Dermis microvascular lymphatic vessel endothelial cell (primary cell): ENCODE measurements around the gene NOBOX. TPM values are rescaled to one million over a fixed set of nuclear protein-coding genes. Genes with fewer than 3 reads are reported as not detected.
A peak's percentile ranks its signal among the peaks of the same experiment; 100 is the strongest.
"Not testable (repeated sequence)": the region's sequence is repeated elsewhere in the genome, so short reads cannot be mapped to it uniquely, and the experiment has no call there.

Experiments
- DNase-seq, 2 donors: peaks; one replicate each; pipeline versions ENCODE4 v3.0.0 to v3.0.0-alpha.2; 2010; ENCODE audit warnings: low read depth in 2 of 2
- total RNA-seq: library from RNA; depleted of rRNA; stranded (reverse); fragments of >200 nt; gene quantifications from 2 replicates; pipeline ENCODE4 v1.2.1, GENCODE V29; 2014

Gene NOBOX
- total RNA-seq, 1 donor from 2014 or later = not detected

DNA sequence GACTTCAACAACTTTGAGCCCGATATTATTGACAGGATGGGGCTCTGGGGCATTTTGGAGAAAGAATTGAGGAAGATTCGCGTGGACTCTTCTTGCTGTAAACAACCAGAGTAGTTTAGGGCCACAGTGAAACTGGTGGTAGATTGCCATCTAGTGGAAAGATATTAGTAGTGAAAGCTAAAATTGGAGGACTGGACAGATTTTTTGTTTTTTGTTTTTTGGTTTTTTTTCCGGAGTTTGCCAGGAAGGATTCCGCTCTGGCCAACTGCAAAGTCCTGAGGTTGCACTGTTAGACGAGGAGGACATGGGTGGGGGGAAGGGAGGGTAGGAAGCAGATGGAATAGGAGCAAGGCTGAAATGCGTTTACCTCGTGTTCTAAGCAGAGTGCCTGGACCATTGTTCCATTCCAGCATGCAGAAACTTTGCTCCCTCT lies 11.7 kb downstream of the NOBOX start:
- DNase-seq = peak; percentile 42 to 53

DNA sequence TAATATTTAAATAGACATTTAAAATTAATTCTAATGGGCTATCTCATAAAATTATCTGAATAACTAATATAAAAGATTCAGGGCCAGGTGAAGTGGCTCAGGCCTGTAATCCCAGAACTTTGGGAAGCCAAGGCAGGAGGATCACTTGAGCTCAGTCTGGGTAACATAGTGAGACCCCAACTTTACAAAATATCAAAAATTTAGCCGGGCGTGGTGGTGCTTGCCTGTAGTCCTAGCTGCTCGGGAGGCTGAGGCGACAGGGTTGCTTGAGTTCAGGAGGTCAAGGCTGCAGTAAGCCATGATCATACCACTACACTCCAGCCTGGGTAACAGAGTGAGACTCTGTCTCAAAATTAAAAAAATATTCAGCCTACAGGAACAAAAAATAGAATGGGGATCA lies 12.5 kb downstream of the NOBOX start:
- DNase-seq = no peak

DNA sequence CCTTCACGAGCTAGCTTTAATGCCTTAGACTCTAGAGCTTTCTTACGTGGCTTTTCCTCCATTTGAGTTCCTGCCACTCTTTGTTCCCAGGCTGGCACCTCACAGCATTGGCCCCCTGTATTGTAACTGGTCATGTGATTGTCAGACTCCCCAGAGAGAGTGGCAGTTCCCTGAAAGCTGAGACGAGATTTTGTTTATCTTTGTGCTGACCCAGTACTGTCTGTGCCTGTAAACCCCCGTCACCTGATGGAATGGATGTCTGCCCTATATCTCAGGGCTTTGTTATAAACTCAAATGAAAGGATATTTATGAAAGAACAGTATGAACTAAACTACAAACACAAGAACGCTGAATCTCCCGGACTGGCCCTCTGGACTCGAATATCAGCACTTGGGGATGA lies 13.0 kb downstream of the NOBOX start:
- no peak for DNase-seq

DNA sequence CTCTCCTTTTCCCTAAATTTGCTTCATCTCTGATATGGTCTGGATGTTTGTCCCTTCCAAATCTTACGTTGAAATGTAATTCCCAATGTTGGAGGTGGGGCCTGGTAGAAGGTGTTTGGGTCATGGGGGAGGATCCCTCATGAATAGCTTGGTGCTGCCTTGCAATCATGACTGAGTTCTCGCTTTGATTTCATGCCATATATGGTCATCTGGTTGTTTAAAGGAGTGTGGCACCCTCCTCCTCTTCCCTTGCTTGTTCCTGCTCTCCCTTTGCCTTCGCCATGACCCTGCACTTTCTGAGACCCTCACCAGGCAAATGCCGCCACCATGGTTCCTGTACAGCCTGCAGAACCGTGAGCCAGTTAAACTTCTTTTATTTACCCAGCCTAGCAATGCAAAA lies 14.5 kb downstream of the NOBOX start:
- DNase-seq = no peak

DNA sequence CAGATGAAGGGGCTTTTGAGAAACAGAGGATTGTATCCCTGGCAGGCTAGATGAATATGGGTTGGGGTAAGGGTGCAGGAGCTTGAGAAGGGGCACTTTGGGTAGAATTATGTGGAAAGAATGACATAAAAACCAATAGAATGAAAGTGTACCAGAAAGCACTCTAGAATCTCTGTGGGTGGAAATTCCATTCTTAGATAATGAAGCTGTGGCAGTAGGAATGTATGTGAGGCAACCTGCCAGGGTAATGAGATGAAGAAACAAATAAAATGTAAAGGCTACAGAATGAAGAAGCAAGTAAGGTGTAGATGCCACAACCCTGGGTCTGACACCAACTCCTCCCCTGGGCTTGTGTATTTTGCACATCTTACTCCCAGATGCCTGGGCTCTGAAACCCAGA lies 16.8 kb downstream of the NOBOX start:
- no peak for DNase-seq

DNA sequence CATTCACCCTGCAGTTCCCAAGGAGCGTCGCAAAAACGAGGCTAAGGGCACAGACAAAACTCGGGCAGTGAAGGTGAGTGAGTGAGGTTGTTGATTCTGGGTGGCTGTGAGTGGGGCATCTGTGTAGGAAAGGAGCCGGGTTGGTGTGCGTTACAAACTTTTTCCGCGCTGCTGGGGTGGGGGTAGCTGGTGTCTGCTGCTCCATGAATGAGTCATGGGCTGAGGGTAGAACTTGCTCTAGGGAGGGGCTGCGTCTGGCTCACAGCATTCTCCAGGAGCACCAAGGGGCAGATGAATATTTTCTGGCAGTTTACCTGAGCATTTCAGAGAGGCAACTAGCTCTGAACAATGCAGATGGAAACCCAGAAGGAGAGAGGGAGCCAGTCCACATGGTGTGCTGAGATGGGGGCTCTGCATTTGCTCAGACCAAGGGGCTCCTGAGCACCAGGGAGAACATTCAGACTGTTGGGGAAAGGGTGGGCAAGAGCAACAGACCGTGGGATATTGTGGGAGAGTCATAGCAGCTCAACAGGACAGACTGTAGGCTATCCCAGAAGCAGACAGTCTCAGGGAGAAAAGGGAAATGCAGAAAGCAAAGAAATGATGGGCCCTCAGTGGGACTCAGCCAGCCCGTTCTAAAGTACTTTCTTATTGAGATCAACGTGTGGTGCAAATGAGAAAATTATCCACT lies 18.8 kb downstream of the NOBOX start:
- DNase-seq = no peak

DNA sequence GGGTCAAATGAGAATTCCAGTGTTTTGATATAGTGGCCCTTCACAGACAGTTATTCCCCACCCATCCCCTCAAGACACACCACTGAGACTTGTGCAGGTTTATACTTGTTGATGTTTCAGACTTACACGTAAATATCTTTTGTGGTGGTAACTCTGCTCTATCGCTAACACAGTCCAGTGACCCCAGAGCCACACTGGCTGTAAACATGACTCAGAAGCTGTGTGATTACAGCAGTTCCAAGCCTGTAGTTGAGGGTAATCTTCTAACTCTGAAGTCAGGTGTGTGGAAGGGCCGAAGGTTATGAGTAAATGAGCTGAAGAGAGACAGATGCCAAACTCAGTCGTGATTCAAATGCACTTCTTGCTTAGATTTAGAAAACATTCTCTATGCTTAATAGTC lies 19.4 kb downstream of the NOBOX start:
- no peak for DNase-seq

DNA sequence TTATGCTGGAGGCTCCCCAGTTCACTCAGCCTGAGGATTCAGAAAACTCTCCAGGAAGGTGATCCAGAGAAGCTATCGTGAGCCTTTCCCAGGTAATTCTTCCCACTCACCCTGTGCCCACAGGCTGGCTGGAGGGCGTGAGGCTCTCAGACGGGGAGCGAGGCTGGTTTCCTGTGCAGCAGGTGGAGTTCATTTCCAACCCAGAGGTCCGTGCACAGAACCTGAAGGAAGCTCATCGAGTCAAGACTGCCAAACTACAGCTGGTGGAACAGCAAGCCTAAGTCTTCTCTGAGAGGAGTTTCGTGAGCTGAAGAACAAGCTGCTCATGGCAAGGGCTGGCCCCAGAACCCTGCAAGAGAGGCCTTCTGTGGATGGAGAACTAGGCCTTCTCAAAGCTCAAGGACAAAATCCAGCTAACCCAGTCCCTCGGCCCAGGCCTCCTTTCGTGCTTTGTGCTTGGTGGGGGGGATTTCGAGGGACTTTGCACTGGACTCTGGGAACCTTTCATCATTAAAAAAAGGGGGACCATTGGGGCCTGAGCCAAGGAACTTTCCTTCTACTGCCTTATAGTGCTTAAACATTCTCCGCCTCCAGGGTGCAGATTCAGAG lies 23.6 kb downstream of the NOBOX start:
- no peak for DNase-seq

DNA sequence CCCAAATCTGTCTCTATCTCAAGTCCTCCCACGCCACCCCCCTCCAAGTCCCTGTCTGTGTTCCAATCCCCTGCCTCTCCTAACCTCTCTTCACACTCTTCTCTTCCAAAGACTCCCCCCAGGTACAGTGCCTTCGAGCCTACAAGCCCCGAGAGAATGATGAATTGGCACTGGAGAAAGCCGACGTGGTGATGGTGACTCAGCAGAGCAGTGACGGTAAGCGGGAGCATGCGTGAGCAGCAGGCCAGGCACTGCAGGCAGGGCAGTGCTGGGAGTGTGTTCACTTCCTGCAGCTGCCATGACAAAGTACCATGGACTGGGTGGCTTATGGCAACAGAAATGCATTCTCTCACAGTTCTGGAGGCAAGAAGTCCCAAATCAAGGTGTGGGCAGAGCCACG lies 24.8 kb downstream of the NOBOX start:
- no peak for DNase-seq

DNA sequence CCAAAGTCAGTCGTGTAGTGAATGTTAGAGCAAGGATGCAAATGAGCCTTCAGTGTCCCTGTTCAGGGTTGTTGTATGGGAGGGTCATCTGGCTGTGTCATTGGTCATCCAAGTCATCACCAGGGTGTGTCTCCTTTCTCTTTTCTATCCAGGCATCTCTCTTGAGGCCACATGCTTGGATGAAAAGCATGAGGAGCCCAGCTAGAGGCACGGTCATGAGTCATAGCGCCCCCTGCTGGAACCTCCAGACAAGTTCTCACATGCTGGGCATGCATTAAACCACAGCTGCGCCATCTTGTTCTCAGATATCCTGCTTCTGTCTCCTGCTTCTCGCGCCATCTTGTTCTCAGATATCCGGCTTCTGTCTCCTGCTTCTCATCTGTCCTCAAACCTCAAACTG lies 34.3 kb downstream of the NOBOX start:
- not testable (repeated sequence) for DNase-seq

DNA sequence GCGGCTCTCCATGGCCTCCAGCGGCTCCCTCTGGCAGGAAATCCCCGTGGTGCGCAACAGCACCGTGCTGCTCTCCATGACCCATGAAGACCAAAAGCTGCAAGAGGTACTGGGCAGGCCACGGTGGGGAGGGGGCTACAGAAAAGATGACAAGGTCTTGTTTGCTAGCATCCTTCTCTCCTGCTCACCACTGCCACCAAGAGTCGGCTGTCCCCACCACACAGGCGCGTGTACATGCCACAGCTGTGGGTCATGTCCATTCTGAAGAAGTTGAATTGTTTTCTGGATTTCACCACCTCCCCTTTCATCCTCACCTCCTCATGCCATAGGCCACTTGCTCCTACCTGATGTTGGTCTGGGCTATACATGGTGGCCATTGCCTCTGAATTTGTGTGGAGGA lies 36.2 kb downstream of the NOBOX start:
- not testable (repeated sequence) for DNase-seq

DNA sequence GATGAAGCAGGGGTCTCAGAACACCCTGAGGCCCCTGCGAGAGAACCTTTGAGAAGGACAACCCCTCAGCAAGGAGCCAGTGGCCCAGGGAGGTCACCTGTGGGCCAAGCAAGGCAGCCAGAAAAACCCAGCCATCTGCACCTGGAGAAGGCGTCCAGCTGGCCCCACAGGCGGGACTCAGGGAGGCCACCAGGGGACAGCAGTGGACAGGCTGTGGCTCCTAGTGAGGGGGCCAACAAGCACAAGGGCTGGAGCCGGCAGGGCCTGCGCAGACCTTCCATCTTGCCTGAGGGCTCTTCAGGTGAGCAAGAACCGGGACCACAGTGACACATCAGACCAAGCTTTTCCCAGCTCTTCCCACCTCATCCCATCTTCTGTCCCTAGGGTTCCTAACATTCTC lies 38.0 kb downstream of the NOBOX start:
- not testable (repeated sequence) for DNase-seq

DNA sequence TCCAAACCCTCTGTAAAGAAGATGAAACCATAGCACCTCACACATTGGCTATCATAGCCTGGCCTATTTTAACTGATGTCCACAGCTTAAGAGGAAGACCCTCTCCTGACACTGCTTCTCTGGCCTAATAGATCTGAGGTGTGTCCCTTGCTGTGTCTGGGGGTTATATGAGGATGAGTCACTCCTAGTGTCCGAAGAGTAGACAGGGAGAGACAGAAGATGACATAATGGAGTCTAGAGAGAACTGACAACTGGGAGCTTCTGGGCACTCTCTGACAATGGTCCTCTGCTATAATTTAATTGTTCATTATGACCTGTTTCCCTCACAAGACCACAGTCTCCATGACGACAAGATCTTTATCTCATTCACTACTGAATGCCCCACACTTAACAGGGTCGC lies 41.4 kb downstream of the NOBOX start:
- not testable (repeated sequence) for DNase-seq

DNA sequence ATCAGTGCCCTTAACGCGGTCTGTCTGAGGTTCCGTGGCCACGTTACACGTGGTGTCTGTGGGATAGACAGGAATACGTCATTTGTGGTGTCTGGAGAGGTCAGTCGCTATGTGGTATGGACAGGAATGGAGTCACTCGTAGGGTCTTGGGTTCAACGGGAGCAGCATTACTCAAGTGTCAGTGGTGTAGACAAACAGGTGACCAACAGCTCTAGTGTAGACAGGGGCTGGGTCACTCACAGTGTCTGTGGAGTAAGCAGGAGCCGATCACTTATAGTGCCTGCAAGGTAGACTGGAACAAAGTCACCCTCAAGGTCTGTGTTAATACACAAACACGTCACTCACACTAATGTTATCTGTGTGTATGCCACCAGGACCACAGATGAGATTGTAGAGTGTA lies 46.6 kb downstream of the NOBOX start:
- DNase-seq = not testable (repeated sequence)

DNA sequence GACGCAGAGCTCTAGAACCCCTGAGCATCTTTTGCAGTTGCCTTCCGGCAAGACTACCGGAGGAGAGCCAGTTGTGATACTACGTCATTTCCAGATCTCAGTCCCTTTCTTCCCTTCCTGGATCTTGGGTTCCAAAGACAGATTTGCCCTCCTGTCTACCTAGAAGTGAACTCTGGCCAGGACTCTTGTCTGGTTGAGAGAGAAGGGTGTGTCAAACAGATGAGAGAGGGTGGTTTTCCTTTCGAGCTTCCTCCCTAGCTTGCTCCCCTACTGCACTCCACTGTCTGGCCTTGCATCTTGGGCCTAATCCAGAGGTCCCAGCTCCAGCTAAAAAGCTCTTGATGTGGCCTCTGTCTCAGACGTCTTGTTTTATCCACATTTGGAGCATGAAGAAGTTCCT lies 47.3 kb downstream of the NOBOX start:
- DNase-seq = not testable (repeated sequence)

DNA sequence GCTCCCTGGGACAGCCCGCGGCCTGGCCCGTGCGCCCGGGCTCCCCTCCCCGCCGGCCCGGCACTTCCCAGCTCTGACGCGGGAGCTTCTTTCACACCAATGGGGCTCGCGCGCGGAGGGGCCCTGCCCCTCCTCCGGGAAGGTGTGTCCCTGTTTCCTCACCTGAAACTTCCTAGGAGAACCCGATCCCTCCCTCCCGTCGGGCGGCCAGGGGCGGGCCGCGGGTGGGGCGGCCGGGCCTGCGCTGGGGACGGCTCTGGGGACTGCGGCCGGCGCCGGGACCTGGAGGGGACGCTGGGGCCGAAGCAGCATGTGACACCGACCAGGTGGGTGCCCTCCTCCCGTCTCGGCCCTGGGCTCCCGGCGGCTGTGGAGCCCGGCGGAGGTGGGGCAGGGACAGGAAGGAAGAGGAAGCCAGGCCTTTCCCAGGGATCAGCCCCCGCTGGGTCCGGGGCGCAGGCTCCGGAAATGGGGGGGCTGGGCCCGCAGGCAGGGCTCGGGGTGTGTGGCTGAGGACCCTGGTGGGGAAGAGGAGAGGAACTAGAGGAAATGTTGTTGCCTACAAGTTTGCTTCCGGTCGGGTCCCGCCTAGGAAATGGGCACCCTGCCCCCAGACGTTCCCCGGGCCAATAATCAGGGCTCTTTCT lies 48.2 kb downstream of the NOBOX start, which contains the start of gene ARHGEF5:
TSS of gene ARHGEF5 (plus strand) at position 227 of the 647 bp plus-strand sequence. CDS start 7,268 bp downstream, outside the sequence.
- DNase-seq = not testable (repeated sequence)

DNA sequence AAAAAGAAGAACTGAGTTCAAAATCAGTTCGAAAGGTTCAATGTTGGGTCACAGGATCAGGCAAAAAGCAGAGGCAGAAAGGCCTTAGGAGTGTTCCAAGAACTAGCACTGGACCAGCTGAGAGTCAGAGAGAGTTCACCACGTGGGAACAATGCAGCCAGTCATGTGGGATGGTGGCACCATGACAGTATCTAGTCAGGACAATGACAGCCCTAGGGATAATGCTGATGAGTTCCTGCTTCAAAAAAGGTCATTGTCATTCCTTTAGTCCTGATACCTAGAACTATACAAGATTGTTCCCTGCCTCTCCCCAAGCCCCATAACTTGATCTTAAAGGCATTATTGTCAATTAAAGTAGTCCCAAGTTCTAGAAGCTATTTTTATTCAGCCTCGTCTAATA lies 51.8 kb downstream of the NOBOX start:
- not testable (repeated sequence) for DNase-seq

DNA sequence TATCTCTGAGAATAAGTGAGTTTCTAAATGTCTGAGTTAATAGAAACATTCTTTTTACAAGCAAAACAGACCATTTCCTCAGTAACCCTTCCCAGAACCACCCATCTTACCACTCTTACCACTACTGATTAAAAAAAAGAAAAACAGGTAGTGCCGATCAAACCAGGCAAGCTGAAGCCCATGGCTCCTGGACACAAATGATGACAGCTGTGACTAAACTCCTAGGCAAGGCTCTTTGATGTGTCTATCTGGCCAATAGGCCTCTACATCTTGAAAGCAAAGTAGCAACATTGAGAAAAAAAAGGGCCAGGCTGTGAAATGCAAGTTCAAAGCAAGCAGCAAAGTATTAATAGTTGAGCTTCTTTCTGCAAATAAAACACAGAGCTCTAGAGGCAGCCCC lies 54.9 kb downstream of the NOBOX start:
- not testable (repeated sequence) for DNase-seq

Other genes starting within 250 kb of the NOBOX start
- 0.13 TPM in 1 of 2 replicates, not detected in the other for gene CTAGE4, start 220.2 kb downstream of the NOBOX start, total RNA-seq
- gene ARHGEF35, start 207.9 kb downstream of the NOBOX start, total RNA-seq = 0.13 TPM in 2 replicates
- not detected in 2 replicates for gene OR2A42, start 164.1 kb downstream of the NOBOX start, total RNA-seq
- gene OR2A7, start 138.9 kb downstream of the NOBOX start, total RNA-seq = under 0.01 TPM in 1 of 2 replicates, not detected in the other
- gene CTAGE8, start 134.4 kb downstream of the NOBOX start, total RNA-seq = under 0.01 and 0.13 TPM in 2 replicates
- under 0.01 TPM in 2 replicates for gene OR2A1, start 91.3 kb downstream of the NOBOX start, total RNA-seq
- 0.13 and 0.38 TPM in 2 replicates for gene ARHGEF5, start 48.3 kb downstream of the NOBOX start, total RNA-seq